HUES64 (cell line): ENCODE results near the gene ELMO1.

Source experiments
- H3K27ac ChIP-seq: 2 replicates; pipeline ENCODE4 v1.7.0; 2013; ENCODE audit warnings: low read depth, low read length, inconsistent platforms
- H3K27me3 ChIP-seq: 2 replicates; pipeline ENCODE4 v1.6.1; 2013; ENCODE audit warnings: mild to moderate bottlenecking, low read length; ENCODE audit not compliant: insufficient read depth
- H3K36me3 ChIP-seq: 2 replicates; pipeline ENCODE4 v1.6.1; 2013; ENCODE audit warnings: mild to moderate bottlenecking, low read length; ENCODE audit not compliant: insufficient read depth
- H3K4me1 ChIP-seq: 2 replicates; pipeline ENCODE4 v1.6.1; 2013; ENCODE audit warnings: mild to moderate bottlenecking, low read length, moderate library complexity; ENCODE audit not compliant: insufficient read depth
- H3K4me3 ChIP-seq: 2 replicates; pipeline ENCODE4 v1.5.1; 2013; ENCODE audit warnings: mild to moderate bottlenecking, low read length, moderate library complexity
- H3K9ac ChIP-seq: 2 replicates; pipeline ENCODE4 v1.6.1; 2013; ENCODE audit warnings: mild to moderate bottlenecking, low read depth, low read length
- H3K9me3 ChIP-seq: 2 replicates; pipeline ENCODE4 v1.6.1; 2013; ENCODE audit warnings: low read depth, low read length; ENCODE audit not compliant: insufficient read depth
- WGBS: fragments of 150-250, 120-280 bp; methylation state at CpG from one replicate; pipeline ENCODE4 v1.1.7; 2013; ENCODE audit warnings: missing lambda C conversion rate; 5-methylcytosine and 5-hydroxymethylcytosine counted together

ELMO1 gene

GRCh38 chr7:37382546-37383088, 66.0 kb downstream of the ELMO1 start:
- Histone ChIP-seq H3K4me1 (peaks cover 16% of the 10 kb centered on the region), H3K9ac (no peak overlapping the region), H3K27ac (no peak overlapping the region), H3K9me3 (no peaks in the 10 kb centered on the region), H3K27me3 (no peaks in the 10 kb centered on the region), H3K4me3 (no peak overlapping the region), H3K36me3 (no peaks in the 10 kb centered on the region)
- WGBS: 50% methylated on average over 1 of the region's 1 CpG

DNA sequence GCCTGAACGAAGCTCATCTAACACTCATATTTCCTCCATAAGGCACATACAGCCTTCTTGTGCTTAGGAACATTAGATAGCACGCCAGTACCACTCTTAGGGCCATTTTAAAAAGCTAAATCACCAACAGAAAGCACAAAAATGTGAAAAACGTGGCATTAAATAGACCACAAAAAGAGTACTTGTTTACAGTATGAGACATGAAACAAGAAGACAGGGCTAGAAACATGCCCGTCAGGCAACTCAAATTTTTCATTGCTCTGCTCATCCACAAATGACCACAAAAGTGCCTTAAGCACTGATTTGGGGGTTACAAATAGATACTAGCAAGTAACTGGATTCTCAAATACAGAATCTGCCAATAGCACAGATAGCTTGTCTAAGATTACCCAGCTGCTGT, 67.8 kb downstream of the ELMO1 start:
- no peak overlapping the region for H3K4me3 ChIP-seq
- H3K36me3 ChIP-seq: 0 out of 2 replicates have a peak, but pooled peaks cover 4% of the 10 kb centered on the region
- H3K27me3 ChIP-seq: no peaks in the 10 kb centered on the region
- no peak overlapping the region for H3K9ac ChIP-seq
- no peak overlapping the region for H3K27ac ChIP-seq
- H3K4me1 ChIP-seq: peaks cover 16% of the 10 kb centered on the region
- WGBS: 93% methylated on average over 4 of the region's 4 CpGs
- H3K9me3 ChIP-seq: peaks cover 15% of the 10 kb centered on the region

- WGBS: 88% methylated on average over 4 of the region's 4 CpGs
- peaks cover 16% of the 10 kb centered on the region for H3K4me1 ChIP-seq
Measured at GRCh38 chr7:37379546-37380277, 69.0 kb downstream of the ELMO1 start.

DNA sequence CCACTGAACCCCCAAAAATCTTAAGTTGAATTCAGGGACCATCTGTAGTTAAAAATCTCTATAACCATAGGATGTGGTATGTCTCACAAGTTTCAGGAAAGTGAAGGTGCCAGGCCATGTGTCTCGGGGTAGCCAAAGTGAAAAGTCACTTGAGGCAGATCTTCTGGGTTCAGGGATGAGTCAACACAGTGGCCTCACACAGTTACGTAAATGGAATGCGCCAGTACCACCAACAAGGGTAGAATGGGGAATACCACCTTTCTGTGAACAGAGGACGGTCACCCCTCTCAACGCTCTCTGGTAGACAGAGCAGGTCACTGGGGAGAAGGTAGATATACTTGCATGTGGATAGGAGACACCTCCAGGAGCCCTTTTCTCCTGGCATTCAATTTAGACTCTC, 71.4 kb downstream of the ELMO1 start:
- Histone ChIP-seq H3K36me3 (0 out of 2 replicates have a peak, but pooled peaks cover 4% of the 10 kb centered on the region), H3K4me1 (peaks cover 9% of the 10 kb centered on the region), H3K9ac (no peak overlapping the region), H3K27ac (no peak overlapping the region), H3K27me3 (no peaks in the 10 kb centered on the region), H3K9me3 (peaks cover 18% of the 10 kb centered on the region), H3K4me3 (no peak overlapping the region)
- WGBS: 98% methylated on average over 5 of the region's 5 CpGs

More at GRCh38 chr7:37379546-37380277, 69.0 kb downstream of the ELMO1 start:
- Histone ChIP-seq H3K9ac (no peak overlapping the region), H3K27ac (no peak overlapping the region), H3K4me3 (no peak overlapping the region), H3K9me3 (peaks cover 18% of the 10 kb centered on the region), H3K27me3 (no peaks in the 10 kb centered on the region), H3K36me3 (0 out of 2 replicates have a peak, but pooled peaks cover 4% of the 10 kb centered on the region)

DNA sequence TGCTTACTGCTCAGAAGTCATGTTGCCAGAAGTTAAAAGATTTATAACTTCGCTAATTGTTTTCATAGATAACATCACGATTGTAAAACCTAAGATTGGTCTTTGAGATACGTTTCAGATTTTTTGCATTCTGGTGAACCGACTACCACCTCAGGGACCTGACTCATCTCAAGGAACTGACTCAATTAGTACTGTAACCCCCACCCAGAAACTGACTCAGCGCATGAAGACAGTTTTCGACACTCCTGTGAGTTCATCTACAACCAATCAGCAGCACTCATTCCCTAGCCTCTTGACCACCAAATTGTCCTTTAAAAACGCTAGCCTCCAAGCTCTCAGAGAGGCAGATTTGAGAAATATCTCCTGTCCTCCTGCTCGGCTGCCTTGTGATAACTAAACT, 72.3 kb downstream of the ELMO1 start:
- Histone ChIP-seq H3K9ac (no peak overlapping the region), H3K4me3 (no peak overlapping the region), H3K4me1 (peaks cover 15% of the 10 kb centered on the region), H3K27me3 (no peaks in the 10 kb centered on the region), H3K27ac (no peak overlapping the region), H3K9me3 (peaks cover 18% of the 10 kb centered on the region), H3K36me3 (0 out of 2 replicates have a peak, but pooled peaks cover 4% of the 10 kb centered on the region)
- 94% methylated on average over 8 of the region's 8 CpGs for WGBS

- no peak overlapping the region for H3K27ac ChIP-seq
- H3K9ac ChIP-seq: no peak overlapping the region
- 89% methylated on average over 3 of the region's 3 CpGs for WGBS
Measured at GRCh38 chr7:37372750-37373149, 75.9 kb downstream of the ELMO1 start.

DNA sequence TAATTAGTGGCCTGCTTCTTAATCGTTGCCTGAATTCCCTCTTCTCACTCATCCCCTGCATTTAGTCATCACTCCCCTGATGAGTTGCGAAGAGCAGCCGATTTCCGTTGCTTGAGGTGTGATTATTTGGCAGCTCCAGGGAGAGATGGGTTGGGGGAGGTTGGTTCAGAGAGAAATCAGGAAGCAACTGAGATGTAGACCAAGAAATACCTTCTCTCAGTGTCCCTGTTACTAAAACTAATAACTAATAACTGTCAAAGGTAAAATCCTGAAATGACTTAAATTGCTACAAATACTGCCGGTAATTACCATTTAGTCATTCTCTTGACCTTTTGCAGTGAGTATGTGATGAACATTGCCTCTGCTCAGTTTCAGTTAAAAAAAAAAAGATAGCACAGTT, 76.9 kb downstream of the ELMO1 start:
- Histone ChIP-seq H3K27me3 (no peaks in the 10 kb centered on the region), H3K27ac (no peak overlapping the region), H3K4me3 (no peak overlapping the region), H3K4me1 (peaks cover 24% of the 10 kb centered on the region), H3K9me3 (peaks cover 10% of the 10 kb centered on the region), H3K9ac (no peak overlapping the region), H3K36me3 (no peaks in the 10 kb centered on the region)
- WGBS: 51% methylated on average over 5 of the region's 5 CpGs

More at GRCh38 chr7:37372750-37373149, 75.9 kb downstream of the ELMO1 start:
- peaks cover 18% of the 10 kb centered on the region for H3K9me3 ChIP-seq
- H3K4me1 ChIP-seq: peaks cover 24% of the 10 kb centered on the region
- H3K27me3 ChIP-seq: no peaks in the 10 kb centered on the region
- H3K36me3 ChIP-seq: 0 out of 2 replicates have a peak, but pooled peaks cover 4% of the 10 kb centered on the region
- no peak overlapping the region for H3K4me3 ChIP-seq

DNA sequence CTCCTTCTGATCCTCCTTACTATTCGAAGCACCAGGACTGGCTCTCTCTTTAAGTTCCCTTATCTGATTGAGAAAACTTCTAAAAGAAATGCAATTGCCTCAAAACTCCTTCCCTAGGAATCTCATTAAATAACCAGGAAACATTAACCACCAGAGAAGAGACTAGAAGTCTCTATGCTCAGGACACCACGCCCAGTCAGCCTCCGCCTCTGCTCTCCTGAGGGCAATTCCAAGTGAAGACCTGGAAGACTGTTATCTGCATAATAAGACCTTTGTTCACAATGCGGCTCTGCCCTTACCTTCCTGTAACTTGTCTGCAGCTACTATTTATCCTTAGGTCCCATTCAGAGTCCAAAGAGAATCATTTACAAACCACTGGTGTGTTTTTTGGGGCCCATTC, 78.8 kb downstream of the ELMO1 start:
- Histone ChIP-seq H3K36me3 (no peaks in the 10 kb centered on the region), H3K4me3 (no peak overlapping the region), H3K27me3 (no peaks in the 10 kb centered on the region), H3K27ac (no peak overlapping the region), H3K9me3 (no peaks in the 10 kb centered on the region), H3K9ac (no peak overlapping the region), H3K4me1 (peaks cover 24% of the 10 kb centered on the region)
- WGBS: 57% methylated on average over 4 of the region's 4 CpGs

DNA sequence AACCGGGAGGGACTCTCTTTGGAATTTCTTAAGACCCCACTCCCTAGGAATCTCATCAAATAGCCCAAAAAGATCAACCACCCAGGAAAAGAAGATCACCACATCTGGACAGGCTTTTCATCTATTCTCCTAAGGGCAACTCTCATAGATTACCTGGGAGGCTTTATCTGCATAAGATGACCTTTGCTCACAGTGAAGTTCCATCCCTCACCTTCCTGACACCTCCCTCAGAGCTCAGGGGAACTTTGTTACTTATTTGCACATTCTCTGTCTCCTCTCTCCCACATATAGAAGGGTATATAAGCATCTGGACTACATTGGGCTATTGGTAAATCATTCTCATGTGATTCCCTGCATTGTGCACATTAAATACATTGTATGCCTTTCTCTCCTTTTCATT, 80.1 kb downstream of the ELMO1 start:
- Histone ChIP-seq H3K4me3 (no peak overlapping the region), H3K4me1 (peaks cover 24% of the 10 kb centered on the region), H3K27ac (no peak overlapping the region), H3K27me3 (no peaks in the 10 kb centered on the region), H3K9ac (no peak overlapping the region), H3K36me3 (no peaks in the 10 kb centered on the region), H3K9me3 (no peaks in the 10 kb centered on the region)
- WGBS: 51% methylated on average over 1 of the region's 1 CpG

DNA sequence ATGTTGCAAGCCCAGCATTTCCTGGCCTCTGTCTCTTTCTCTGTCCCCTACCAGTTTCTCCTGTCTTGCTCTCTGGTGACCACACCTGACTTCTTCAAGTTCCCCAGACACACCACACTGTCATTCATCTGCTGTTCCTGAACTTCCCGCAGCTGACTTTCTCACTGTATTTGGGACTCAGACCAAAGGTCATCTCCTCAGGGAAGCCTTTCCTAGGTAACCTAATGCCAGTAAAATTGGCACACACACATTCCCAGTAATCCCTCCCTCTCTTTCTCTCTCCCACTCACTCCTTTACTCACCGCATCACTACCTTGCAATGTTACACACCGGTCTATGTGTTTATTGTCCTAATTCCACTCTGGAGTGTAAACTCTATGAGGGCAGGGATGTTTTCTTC, 81.7 kb downstream of the ELMO1 start:
- Histone ChIP-seq H3K4me3 (no peak overlapping the region), H3K36me3 (no peaks in the 10 kb centered on the region), H3K9me3 (no peaks in the 10 kb centered on the region), H3K9ac (no peak overlapping the region), H3K27me3 (no peaks in the 10 kb centered on the region), H3K27ac (no peak overlapping the region), H3K4me1 (peaks cover 21% of the 10 kb centered on the region)
- WGBS: 98% methylated on average over 3 of the region's 3 CpGs

DNA sequence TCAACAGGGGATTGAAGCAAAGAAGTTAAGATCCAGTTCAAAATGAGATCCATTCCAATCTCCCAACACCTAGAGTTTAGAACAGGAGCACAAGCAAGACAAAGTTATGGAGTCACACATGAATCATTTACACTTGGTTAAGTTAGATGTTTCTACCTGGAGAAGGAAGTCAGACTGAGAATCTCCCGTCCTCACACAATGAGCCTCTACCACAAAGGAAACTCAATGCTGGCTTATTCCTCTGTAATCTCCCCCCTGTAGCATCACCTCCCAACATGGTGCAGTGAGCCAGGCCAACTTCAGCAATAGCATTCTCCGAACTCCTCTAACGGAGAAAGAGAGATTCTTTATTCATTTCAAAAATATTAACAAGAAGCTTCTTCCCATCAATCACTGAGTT, 82.2 kb downstream of the ELMO1 start:
- Histone ChIP-seq H3K9me3 (no peaks in the 10 kb centered on the region), H3K9ac (no peak overlapping the region), H3K27ac (no peak overlapping the region), H3K36me3 (no peaks in the 10 kb centered on the region), H3K4me3 (no peak overlapping the region), H3K27me3 (no peaks in the 10 kb centered on the region), H3K4me1 (peaks cover 16% of the 10 kb centered on the region)
- 93% methylated on average over 3 of the region's 3 CpGs for WGBS
